Progenitor cell of endocrine pancreas (in vitro differentiated cells): ENCODE data around the gene METTL8. TPM values are rescaled to one million over a fixed set of nuclear protein-coding genes. Genes with fewer than 3 reads are reported as not detected.

Experiments
- DNase-seq: peaks from one replicate; pipeline ENCODE4 v3.0.0; 2021; ENCODE audit warnings: low spot score; ENCODE audit not compliant: unreplicated experiment
- H3K27ac Mint-ChIP-seq: 2 replicates; pipeline ENCODE4 v1.8.0; 2021; ENCODE audit warnings: mild to moderate bottlenecking, moderate library complexity, mixed read lengths
- H3K27me3 Mint-ChIP-seq: 2 replicates; pipeline ENCODE4 v1.8.0; 2021; ENCODE audit warnings: mixed read lengths
- H3K36me3 Mint-ChIP-seq: 2 replicates; pipeline ENCODE4 v1.8.0; 2022; ENCODE audit warnings: mixed read lengths; ENCODE audit not compliant: insufficient read depth
- H3K4me1 Mint-ChIP-seq: 2 replicates; pipeline ENCODE4 v1.8.0; 2021; ENCODE audit warnings: low read depth, mixed read lengths
- H3K4me3 Mint-ChIP-seq: 2 replicates; pipeline ENCODE4 v1.8.0; 2021; ENCODE audit warnings: low read depth, mild to moderate bottlenecking, moderate library complexity, mixed read lengths
- H3K9me3 Mint-ChIP-seq: 2 replicates; pipeline ENCODE4 v1.8.0; 2021; ENCODE audit warnings: low read depth, mixed read lengths
- CTCF ChIP-seq: fragments of 200-600 bp; sonication (generic); IDR thresholded peaks from one replicate; pipeline ENCODE4 v1.5.0; 2021; ENCODE audit warnings: antibody characterized with exemption, mild to moderate bottlenecking; ENCODE audit not compliant: unreplicated experiment
- total RNA-seq: library from RNA; stranded (reverse); gene quantifications from 2 replicates; pipeline ENCODE4 v1.2.1, GENCODE V29; 2021

The METTL8 gene
- total RNA-seq, 1 donor from 2014 or later: 26.9 TPM

GRCh38 chr2:171436307-171436706, 2.5 kb upstream of the METTL8 start:
- Mint-ChIP-seq H3K9me3 (no peaks in the 10 kb centered on the region), H3K4me1 (peaks cover 16% of the 10 kb centered on the region), H3K27me3 (no peaks in the 10 kb centered on the region), H3K4me3 (no peak overlapping the region), H3K27ac (no peak overlapping the region), H3K36me3 (peaks cover 15% of the 10 kb centered on the region)
- no peak for DNase-seq
- TF ChIP-seq CTCF: no peak

- Mint-ChIP-seq H3K4me3 (peak within 1 kb of the TSS; percentile 79), H3K27ac (peak within 1 kb of the TSS; percentile 95), H3K9me3 (no peaks in the 10 kb centered on the region), H3K27me3 (no peaks in the 10 kb centered on the region), H3K36me3 (peaks cover 13% of the 10 kb centered on the region), H3K4me1 (peaks cover 16% of the 10 kb centered on the region)
- peak; percentile 55 for DNase-seq
- TF ChIP-seq CTCF: no peak
Observed at GRCh38 chr2:171434013-171434989, 511 bp upstream of the METTL8 start, which contains the start of gene DCAF17. DCAF17 (plus strand) TSS chr2:171434226; CDS start chr2:171434578, 352 bp downstream.

GRCh38 chr2:171432969-171433762, 624 bp downstream of the METTL8 start:
- Mint-ChIP-seq H3K27me3 (no peaks in the 10 kb centered on the region), H3K4me3 (peak overlapping the region; percentile 79), H3K36me3 (peaks cover 10% of the 10 kb centered on the region), H3K27ac (peak overlapping the region; percentile 94), H3K9me3 (no peaks in the 10 kb centered on the region), H3K4me1 (peaks cover 18% of the 10 kb centered on the region)
- no peak for DNase-seq
- TF ChIP-seq CTCF: no peak

- no peaks in the 10 kb centered on the region for H3K27me3 Mint-ChIP-seq
- H3K4me1 Mint-ChIP-seq: peaks cover 18% of the 10 kb centered on the region
Observed at GRCh38 chr2:171432206-171432968, 1.4 kb downstream of the METTL8 start.

More at GRCh38 chr2:171432206-171432968, 1.4 kb downstream of the METTL8 start:
- Mint-ChIP-seq H3K36me3 (peaks cover 5% of the 10 kb centered on the region), H3K27ac (peak overlapping the region; percentile 94), H3K9me3 (no peaks in the 10 kb centered on the region), H3K4me3 (peak overlapping the region; percentile 79)
- no peak for TF ChIP-seq CTCF
- DNase-seq: no peak
